K562 (cell line): ENCODE results near the gene TNFRSF18. TPM values are rescaled to one million over a fixed set of nuclear protein-coding genes. Genes with fewer than 3 reads are reported as not detected.

Experiments
- ATAC-seq: fragments of 200-7000 bp; cut with Tn5 transposase; 3 replicates; pipeline ENCODE4 v1.9.1; 2020; ENCODE audit warnings: moderate library complexity
- BruUV-seq: library from RNA; stranded (reverse); fragments of 400-500 nt; replicated peaks from 2 replicates; lab custom pipeline; 2021; lab: Mats Ljungman, UMichigan
- CTCF ChIA-PET: fragments of 300-600 bp; formaldehyde crosslinking; extraction: SDS; loops from one replicate; lab custom pipeline; 2021; ENCODE audit warnings: low intra/inter-chr PET ratio; lab: Yijun Ruan, JAX
- POLR2A ChIA-PET: fragments of 300-600, 350-650 bp; sonication (Branson Sonifier 250); formaldehyde crosslinking; extraction: SDS; loops from one replicate; lab custom pipeline; 2021; ENCODE audit warnings: antibody characterized with exemption, inconsistent platforms; lab: Yijun Ruan, JAX
- DNase-seq, 4 experiments: peaks; one replicate each; pipeline versions ENCODE4 v3.0.0 to v3.0.0-alpha.2; 2011 to 2018; ENCODE audit warnings: low spot score in 3 of 4, mixed read lengths in 3 of 4; ENCODE audit errors: extremely low read depth in 1 of 4
- FAIRE-seq: peaks from 2 replicates; lab custom pipeline; 2011; peaks lifted over from hg19 to GRCh38; lab: Jason Lieb, UNC
- H2AFZ ChIP-seq: 2 replicates; pipeline ENCODE4 v1.6.0; 2011; ENCODE audit warnings: low read depth, low read length, control low read depth, inconsistent platforms
- H3K27ac ChIP-seq: fragments of 200-600 bp; 3 replicates; pipeline ENCODE4 v1.8.0; 2011; ENCODE audit warnings: low read depth, mild to moderate bottlenecking, control low read depth, inconsistent platforms, low read length, moderate library complexity, mixed read lengths; ENCODE audit errors: extremely low read depth
- H3K27me3 ChIP-seq, 2 experiments: fragments of 300-600 bp in 1 of 2; 2 replicates in 1 of 2; 3 replicates in 1 of 2; pipeline versions ENCODE4 v1.6.0 to v1.8.0; 2011; ENCODE audit warnings: inconsistent platforms in 2 of 2, low read length in 2 of 2, mild to moderate bottlenecking in 1 of 2, mixed read lengths in 1 of 2, moderate library complexity in 1 of 2; ENCODE audit not compliant: control insufficient read depth in 2 of 2, insufficient read depth in 2 of 2
- H3K36me3 ChIP-seq: fragments of 300-600 bp; 3 replicates; pipeline ENCODE4 v1.8.0; 2011; ENCODE audit warnings: mild to moderate bottlenecking, low read length, inconsistent platforms; ENCODE audit not compliant: control insufficient read depth, insufficient read depth
- H3K4me1 ChIP-seq, 2 experiments: fragments of 200-600 bp in 1 of 2; replicated peaks in 1 of 2; 2 replicates in 1 of 2; 3 replicates in 1 of 2; pipeline versions ENCODE4 v1.5.1 to v1.8.0; 2011; ENCODE audit warnings: inconsistent platforms in 2 of 2, low read length in 2 of 2, mild to moderate bottlenecking in 1 of 2, mixed read lengths in 1 of 2, moderate library complexity in 1 of 2; ENCODE audit not compliant: control insufficient read depth in 2 of 2, insufficient read depth in 2 of 2
- H3K4me2 ChIP-seq: 2 replicates; pipeline ENCODE4 v1.6.1; 2011; ENCODE audit warnings: low read length, control low read depth, inconsistent platforms, mixed read lengths; ENCODE audit not compliant: insufficient read depth
- H3K4me3 ChIP-seq: fragments of 200-600 bp; sonication (generic), shearing (Covaris generic); 2 replicates; pipeline ENCODE4 v1.5.1; 2016; ENCODE audit warnings: control low read depth, inconsistent platforms
- H3K79me2 ChIP-seq: fragments of 200-600 bp; 3 replicates; pipeline ENCODE4 v1.8.0; 2011; ENCODE audit warnings: low read length, inconsistent platforms; ENCODE audit not compliant: control insufficient read depth, insufficient read depth
- H3K9ac ChIP-seq, 2 experiments: 2 replicates each; pipeline versions ENCODE4 v1.6.0 to v1.6.1; 2011; ENCODE audit warnings: low read depth in 2 of 2, low read length in 2 of 2, control low read depth in 1 of 2, inconsistent platforms in 1 of 2, mild to moderate bottlenecking in 1 of 2, mixed read lengths in 1 of 2; ENCODE audit not compliant: insufficient read depth in 1 of 2
- H3K9me1 ChIP-seq: one replicate; pipeline ENCODE4 v1.6.0; 2011; ENCODE audit warnings: inconsistent platforms, mild to moderate bottlenecking, low read length, moderate library complexity; ENCODE audit not compliant: control insufficient read depth, insufficient read depth
- H3K9me3 ChIP-seq: replicated peaks from 2 replicates; pipeline ENCODE4 v1.5.1; 2011; ENCODE audit warnings: low read depth, low read length, inconsistent platforms; ENCODE audit not compliant: control insufficient read depth, insufficient read depth
- H4K20me1 ChIP-seq: replicated peaks from 2 replicates; pipeline ENCODE4 v1.6.1; 2011; ENCODE audit warnings: low read length, inconsistent platforms, mixed read lengths; ENCODE audit not compliant: control insufficient read depth, insufficient read depth
- HNRNPL ChIP-seq: fragments of 200-400 bp; formaldehyde crosslinking; IDR thresholded peaks from 2 replicates; pipeline ENCODE4 v1.6.1; 2017; ENCODE audit warnings: low read depth, mild to moderate bottlenecking, low read length
- KLF10 ChIP-seq: fragments of 250-450 bp; sonication (Bioruptor Pico); IDR thresholded peaks from 2 replicates; pipeline ENCODE4 v1.6.1; 2021; ENCODE audit warnings: matching md5 sums
- RBFOX2 ChIP-seq: fragments of 200-400 bp; formaldehyde crosslinking; IDR thresholded peaks from 2 replicates; pipeline ENCODE4 v1.6.1; 2017; ENCODE audit warnings: low read depth, mild to moderate bottlenecking, low read length, moderate library complexity
- TCFL5 ChIP-seq: fragments of 250-450 bp; sonication (Bioruptor Pico); conservative IDR thresholded peaks from 2 replicates; pipeline ENCODE4 v1.6.1; 2021; ENCODE audit warnings: mild to moderate bottlenecking, moderate library complexity, matching md5 sums
- WGBS: fragments of 100-300 bp; shearing (Covaris generic); methylation state at CpG from one replicate; pipeline ENCODE4 v1.1.6; 2016; ENCODE audit warnings: low coverage, mixed read lengths; ENCODE audit not compliant: insufficient coverage; ENCODE audit errors: missing lambda C conversion rate; 5-methylcytosine and 5-hydroxymethylcytosine counted together
- in situ Hi-C: fragments of 300-500 bp; cut with MboI; formaldehyde crosslinking; loops from 4 replicates; pipeline ENCODE4 v1.15.0; 2018; ENCODE audit warnings: inconsistent platforms, mixed read lengths
- intact Hi-C: fragments of 100-400 bp; cut with micrococcal nuclease; formaldehyde crosslinking; loops from 2 replicates; pipeline ENCODE4 v1.14.2; 2022
- polyA plus RNA-seq, 8 experiments: library from polyadenylated mRNA; depleted of rRNA in 4 of 8; stranded (reverse) in 5 of 8; unstranded in 3 of 8; fragments of >200 nt; fragmentation: Nextera tagmentation in 2 of 8; fragmentation: Illumina TruSeq in 1 of 8; extraction: Ambion mirVana in 2 of 8; extraction: Trizol in 1 of 8; gene quantifications; 2 replicates each; pipeline versions ENCODE4 v1.2.1 to v1.2.3, GENCODE V29; 2011 to 2014; ENCODE audit warnings: inconsistent platforms in 1 of 8, missing spikeins in 1 of 8
- total RNA-seq, 7 experiments: library from RNA; depleted of rRNA in 6 of 7; stranded (reverse); fragments of >200 nt in 6 of 7; fragmentation: Illumina TruSeq in 2 of 7; extraction: Trizol in 2 of 7; gene quantifications; 2 replicates each; pipeline versions ENCODE4 v1.2.1 to v1.2.3, GENCODE V29; 2011 to 2021; ENCODE audit warnings: low replicate concordance in 1 of 7

The TNFRSF18 gene
- total and polyA plus RNA-seq, 9 of the 15 experiments (the other 6 are each of a cell fraction or from before 2014, with no cell fraction given): 0.24 to 0.27 TPM; not detected in 7

DNA sequence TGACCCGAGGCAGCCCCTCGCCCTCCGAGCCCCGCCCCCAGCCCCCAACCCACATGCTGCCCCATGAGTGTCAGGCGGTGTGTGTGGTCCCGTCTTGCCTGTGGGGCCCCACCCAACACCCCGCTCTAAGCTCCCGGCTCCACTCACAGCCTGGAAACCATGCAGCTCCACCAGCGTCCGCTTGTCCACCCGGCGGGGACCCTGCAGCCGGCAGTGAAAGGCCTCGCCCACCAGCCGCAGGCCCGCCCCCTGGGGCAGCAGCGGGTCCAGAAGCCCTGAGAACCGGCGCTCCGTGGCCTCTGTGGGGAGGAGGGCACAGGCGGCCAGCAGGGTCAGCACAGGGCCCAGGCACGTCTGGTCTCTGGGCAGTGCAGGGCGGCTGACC lies 37.4 kb upstream of the TNFRSF18 start:
- Histone ChIP-seq H3K4me3 (no peak overlapping the region), H3K79me2 (no peaks in the 10 kb centered on the region), H3K4me1 (peaks cover 0 to 85% of the 10 kb centered on the region in 2 experiments; a peak in 3 of 5 replicates), H3K4me2 (no peak overlapping the region), H3K27ac (no peak overlapping the region), H2AFZ (no peak overlapping the region), H3K9ac (no peak overlapping the region; a peak in 1 of 4 replicates), H4K20me1 (no peaks in the 10 kb centered on the region), H3K36me3 (no peaks in the 10 kb centered on the region), H3K9me3 (no peaks in the 10 kb centered on the region), H3K27me3 (no peaks in the 10 kb centered on the region), H3K9me1 (no peaks in the 10 kb centered on the region)
- DNase-seq (no peak), ATAC-seq (peak; percentile 10), FAIRE-seq (no peak)
- no TSS peak for BruUV-seq
- ChIA-PET CTCF (no interaction called here), POLR2A (interaction anchor here (0.5 to 1.6 kb wide), 4 partner anchors 12 to 280 kb away, joined by 3 to 4 read pairs (median 3); no protein-coding TSS in a partner anchor)
- in situ Hi-C loops (no loop called here), intact Hi-C loops (no loop called here)
- 57% methylated on average over 7 of the region's 23 CpGs for WGBS
- TF ChIP-seq RBFOX2 (peak; percentile 28; the same call in 1 of the 2 replicates), KLF10 (CRISPR knock-in tag) (no peak)

DNA sequence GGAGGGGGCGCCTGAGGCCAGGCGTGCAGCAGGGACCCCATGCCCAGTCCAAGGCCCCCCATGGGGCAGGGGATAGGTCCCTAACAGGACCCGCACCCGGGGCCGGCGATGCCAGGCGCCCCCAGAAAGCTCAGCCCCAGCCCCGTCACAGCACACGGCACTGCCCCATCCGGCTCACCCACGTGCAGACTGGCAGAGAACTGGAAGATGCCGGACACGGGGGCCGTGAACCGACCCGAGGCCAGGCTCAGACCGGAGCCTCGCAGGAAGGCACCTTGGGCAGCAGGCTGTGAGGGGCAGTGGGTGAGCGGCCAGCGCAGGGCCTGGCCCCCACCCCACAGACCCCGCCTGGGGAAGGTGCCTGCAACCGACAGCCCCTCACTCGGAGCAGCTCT lies 36.9 kb upstream of the TNFRSF18 start:
- no peak overlapping the region for H3K4me2 ChIP-seq
- no peaks in the 10 kb centered on the region for H3K36me3 ChIP-seq
- CTCF ChIA-PET: no interaction called here
- H3K79me2 ChIP-seq: no peaks in the 10 kb centered on the region
- TF ChIP-seq TCFL5 (CRISPR knock-in tag): no peak
- peak; percentile 72; the same call in 1 of the 2 replicates for TF ChIP-seq HNRNPL
- TF ChIP-seq, all 486 proteins: peak for 1
- POLR2A ChIA-PET: interaction anchor here (0.5 to 1.6 kb wide), 3 partner anchors 12 to 279 kb away, joined by 3 to 4 read pairs (median 3); no protein-coding TSS in a partner anchor
- Histone ChIP-seq H3K9ac (no peak overlapping the region), H3K9me3 (no peaks in the 10 kb centered on the region), H3K27me3 (no peaks in the 10 kb centered on the region), H3K4me3 (no peak overlapping the region), H3K27ac (no peak overlapping the region), H4K20me1 (no peaks in the 10 kb centered on the region), H3K9me1 (no peaks in the 10 kb centered on the region), H3K4me1 (peaks cover 0 to 90% of the 10 kb centered on the region in 2 experiments; a peak in 3 of 5 replicates), H2AFZ (no peak overlapping the region)
- no TSS peak for BruUV-seq
- WGBS: 81% methylated on average over 11 of the region's 23 CpGs
- ATAC-seq (no peak), DNase-seq (no peak), FAIRE-seq (no peak)
- intact Hi-C loops: no loop called here
- in situ Hi-C loops: no loop called here
